NCI-H1092 treated with DMSO at 0.1 percent for 48 hours (cell line): ENCODE results near the gene HABP4.
"Not testable (repeated sequence)": the region's sequence is repeated elsewhere in the genome, so short reads cannot be mapped to it uniquely, and the experiment has no call there.

Experiments used
- DNase-seq: peaks from one replicate; lab custom pipeline; 2025; lab: John Stamatoyannopoulos, UW

HABP4 gene

GRCh38 chr9:96499257-96499656, 49.3 kb downstream of the HABP4 start:
- no peak for DNase-seq

GRCh38 chr9:96500696-96501632, 51.0 kb downstream of the HABP4 start:
- DNase-seq, result no peak

- DNase-seq, result no peak
Measured at GRCh38 chr9:96501633-96502538, 51.9 kb downstream of the HABP4 start.

GRCh38 chr9:96502539-96503373, 52.8 kb downstream of the HABP4 start:
- DNase-seq, result no peak

GRCh38 chr9:96503374-96503748, 53.4 kb downstream of the HABP4 start:
- DNase-seq, result not testable (repeated sequence)

GRCh38 chr9:96503918-96504317, 53.9 kb downstream of the HABP4 start:
- DNase-seq, result no peak

GRCh38 chr9:96505316-96505991, 55.5 kb downstream of the HABP4 start:
- no peak for DNase-seq

GRCh38 chr9:96508227-96508940, 58.4 kb downstream of the HABP4 start:
- no peak for DNase-seq

GRCh38 chr9:96509026-96509425, 59.1 kb downstream of the HABP4 start:
- no peak for DNase-seq

- DNase-seq, result no peak
Measured at GRCh38 chr9:96509848-96510247, 59.9 kb downstream of the HABP4 start.

- DNase-seq, result no peak
Measured at GRCh38 chr9:96510258-96510657, 60.3 kb downstream of the HABP4 start.

GRCh38 chr9:96512240-96512639, 62.3 kb downstream of the HABP4 start:
- DNase-seq, result no peak

- DNase-seq, result no peak
Measured at GRCh38 chr9:96513622-96514021, 63.7 kb downstream of the HABP4 start.

GRCh38 chr9:96514108-96514799, 64.3 kb downstream of the HABP4 start:
- DNase-seq, result no peak

GRCh38 chr9:96514800-96515158, 64.8 kb downstream of the HABP4 start:
- no peak for DNase-seq

- no peak for DNase-seq
Measured at GRCh38 chr9:96515621-96516470, 65.9 kb downstream of the HABP4 start.

GRCh38 chr9:96519095-96519494, 69.1 kb downstream of the HABP4 start:
- no peak for DNase-seq

- DNase-seq, result no peak
Measured at GRCh38 chr9:96519787-96520186, 69.8 kb downstream of the HABP4 start.

- DNase-seq, result no peak
Measured at GRCh38 chr9:96522366-96522765, 72.4 kb downstream of the HABP4 start.
